Left lung (tissue), 10 donors: ENCODE results near the gene FAM180A. TPM values are rescaled to one million over a fixed set of nuclear protein-coding genes. Genes with fewer than 3 reads are reported as not detected.
A peak's percentile ranks its signal among the peaks of the same experiment; 100 is the strongest.

Source experiments
- ATAC-seq: fragments of 200-7000 bp; cut with Tn5 transposase; one replicate; pipeline ENCODE4 v1.9.1; 2020; ENCODE audit warnings: moderate library complexity
- DNase-seq, 4 donors: peaks; one replicate each; pipeline ENCODE4 v3.0.0-alpha.2; 2013 to 2020
- H3K27ac ChIP-seq, 2 donors: fragments of 200-600 bp; sonication (generic) in 1 of 2; one replicate each; pipeline versions ENCODE4 v1.5.0 to v1.8.0; 2020 to 2021
- H3K27me3 ChIP-seq, 2 donors: fragments of 200-600 bp; sonication (generic) in 1 of 2; one replicate each; pipeline versions ENCODE4 v1.5.0 to v1.8.0; 2020 to 2021
- H3K36me3 ChIP-seq, 2 donors: fragments of 200-600 bp; sonication (generic) in 1 of 2; one replicate each; pipeline versions ENCODE4 v1.5.0 to v1.8.0; 2020 to 2021
- H3K4me1 ChIP-seq, 2 donors: fragments of 200-600 bp; one replicate each; pipeline ENCODE4 v1.8.0; 2021
- H3K4me3 ChIP-seq, 2 donors: fragments of 200-600 bp; sonication (generic) in 1 of 2; one replicate each; pipeline versions ENCODE4 v1.5.0 to v1.8.0; 2020 to 2021; ENCODE audit warnings: mild to moderate bottlenecking in 1 of 2
- H3K9me3 ChIP-seq, 2 donors: fragments of 200-600 bp; sonication (generic) in 1 of 2; one replicate each; pipeline versions ENCODE4 v1.5.0 to v1.8.0; 2020 to 2021
- CTCF ChIP-seq, 2 donors: fragments of 200-600 bp; sonication (generic) in 1 of 2; IDR thresholded peaks; one replicate each; pipeline versions ENCODE4 v1.5.0 to v1.8.0; 2021; ENCODE audit warnings: antibody characterized with exemption in 2 of 2
- intact Hi-C, 2 donors: fragments of 100-400 bp; cut with DNase I; formaldehyde crosslinking; loops; one replicate each; pipeline versions ENCODE4 v1.11.2 to v1.14.2; 2022
- polyA plus RNA-seq, 6 donors: library from polyadenylated mRNA; unstranded; fragments of 120-200 nt; gene quantifications; one replicate each; pipeline ENCODE4 v1.2.1, GENCODE V29; 2013; ENCODE audit not compliant: insufficient read length in 6 of 6
- total RNA-seq, 2 donors: library from RNA; stranded (reverse); fragmentation: NEBNext Ultra II Directional; extraction: Animal tissue kit (Norgen Biotek cat#: 25700); gene quantifications; one replicate each; pipeline ENCODE4 v1.2.1, GENCODE V29; 2021
- donor health status: DM: no; HTN: yes; CAD: no.
- donor health status: DM: no; HTN: no; CAD: no.

FAM180A gene
- total and polyA plus RNA-seq, 8 donors = 0.11 to 6.8 (median 0.24) TPM; not detected in 2

- DNase-seq (no peak), ATAC-seq (peak; percentile 78)
- Histone ChIP-seq H3K9me3 (no peaks in the 10 kb centered on the region), H3K4me1 (no peaks in the 10 kb centered on the region), H3K27me3 (no peaks in the 10 kb centered on the region), H3K36me3 (peaks cover 0 to 23% of the 10 kb centered on the region in 2 donors), H3K4me3 (no peak overlapping the region), H3K27ac (no peak overlapping the region)
- intact Hi-C loops = no loop called here
- no peak for TF ChIP-seq CTCF (IDR thresholded peaks at IDR 0.05)
These were observed 66.9 kb downstream of the FAM180A start for GRCh38 chr7:135681762-135682161.

Other genes starting within 250 kb of the FAM180A start
- 10 to 100 TPM; 21.6 to 21.8 TPM for gene CNOT4, start 238.7 kb downstream of the FAM180A start, total RNA-seq
- 10 to 100 TPM; 32.5 to 35.4 (median 34.0) TPM for gene CNOT4, start 238.7 kb downstream of the FAM180A start, polyA plus RNA-seq
- gene NUP205, start 190.9 kb downstream of the FAM180A start, total RNA-seq = 10 to 100 TPM; 42.7 to 56.3 TPM
- 10 to 100 TPM; 68.1 to 82.3 (median 77.8) TPM for gene NUP205, start 190.9 kb downstream of the FAM180A start, polyA plus RNA-seq
- 10 to 100 TPM; 35.0 to 37.0 TPM for gene STMP1, start 86.3 kb downstream of the FAM180A start, total RNA-seq
- gene STMP1, start 86.3 kb downstream of the FAM180A start, polyA plus RNA-seq = 10 to 100 TPM; 63.8 to 81.6 (median 76.1) TPM
- not detected for gene SLC13A4, start 20.6 kb downstream of the FAM180A start, total RNA-seq
- gene SLC13A4, start 20.6 kb downstream of the FAM180A start, polyA plus RNA-seq = 1 to 10 TPM; 3.5 to 7.7 (median 5.4) TPM
- gene MTPN, start 228.5 kb upstream of the FAM180A start, total RNA-seq = 100 to 1,000 TPM; 117 to 130 TPM
- gene MTPN, start 228.5 kb upstream of the FAM180A start, polyA plus RNA-seq = 100 to 1,000 TPM; 106 to 127 (median 122) TPM